Lung (tissue), 12 donors: ENCODE data around the gene PADI1. TPM values are rescaled to one million over a fixed set of nuclear protein-coding genes. Genes with fewer than 3 reads are reported as not detected.

ENCODE experiments used
- ATAC-seq: fragments of 200-7000 bp; cut with Tn5 transposase; one replicate; pipeline ENCODE4 v1.9.1; 2020; ENCODE audit warnings: moderate number of reproducible peaks; ENCODE audit not compliant: insufficient read depth, low FRiP score
- DNase-seq, 3 donors: peaks; one replicate each; pipeline ENCODE4 v3.0.0-alpha.2; 2013 to 2017
- H3K27ac ChIP-seq, 2 donors: one replicate each; pipeline ENCODE4 v1.5.1; 2013; ENCODE audit warnings: mild to moderate bottlenecking in 2 of 2, moderate library complexity in 2 of 2, control low read depth in 1 of 2, inconsistent platforms in 1 of 2, low read depth in 1 of 2, low read length in 1 of 2
- H3K27me3 ChIP-seq, 3 donors: one replicate each; pipeline ENCODE4 v1.5.1; 2013; ENCODE audit warnings: low read length in 2 of 3; ENCODE audit not compliant: control insufficient read depth in 3 of 3, insufficient read depth in 3 of 3
- H3K36me3 ChIP-seq, 4 donors: one replicate each; pipeline ENCODE4 v1.5.1; 2013; ENCODE audit warnings: low read length in 4 of 4, mild to moderate bottlenecking in 1 of 4, moderate library complexity in 1 of 4; ENCODE audit not compliant: control insufficient read depth in 4 of 4, insufficient read depth in 4 of 4
- H3K4me1 ChIP-seq, 5 donors: one replicate each; pipeline ENCODE4 v1.5.1; 2013; ENCODE audit warnings: low read length in 5 of 5, mild to moderate bottlenecking in 2 of 5, moderate library complexity in 1 of 5; ENCODE audit not compliant: control insufficient read depth in 5 of 5, insufficient read depth in 5 of 5
- H3K4me3 ChIP-seq: one replicate; pipeline ENCODE4 v1.5.1; 2013; ENCODE audit warnings: mild to moderate bottlenecking, control low read depth, moderate library complexity
- H3K9ac ChIP-seq, 2 donors: one replicate each; pipeline ENCODE4 v1.5.1; 2013; ENCODE audit warnings: low read length in 2 of 2, control low read depth in 1 of 2; ENCODE audit not compliant: insufficient read depth in 1 of 2
- H3K9me3 ChIP-seq, 4 donors: one replicate each; pipeline ENCODE4 v1.5.1; 2013; ENCODE audit warnings: low read length in 3 of 4, mild to moderate bottlenecking in 1 of 4, moderate library complexity in 1 of 4; ENCODE audit not compliant: control insufficient read depth in 4 of 4, insufficient read depth in 3 of 4
- whole genome bisulfite sequencing, 2 donors: extraction: QIAGEN DNeasy Blood & Tissue Kit; methylation state at CpG; one replicate each; pipeline ENCODE4 v1.1.7; 2013; 5-methylcytosine and 5-hydroxymethylcytosine counted together
- polyA plus RNA-seq, 2 donors: library from polyadenylated mRNA; stranded (reverse); fragments of 200-250 nt; gene quantifications; one replicate each; pipeline ENCODE4 v1.2.1, GENCODE V29; 2013
- total RNA-seq, 2 donors: library from RNA; depleted of rRNA in 1 of 2; stranded (reverse); fragments of >200 nt in 1 of 2; gene quantifications; one replicate each; pipeline ENCODE4 v1.2.1, GENCODE V29; 2014 to 2021
- TF ChIP-seq, protein P1 (sequence below): IDR thresholded peaks from 2 replicates; pipeline ENCODE4 v1.5.1; 2012; ENCODE audit warnings: mild to moderate bottlenecking; ENCODE audit errors: control extremely low read depth, extremely low read depth
- donor health status: control.
- donor health status: control.
- donor health status: Bipolar disorder and iron deficiency.
- donor health status: healthy.
- donor health status: DM: yes; HTN: yes; CAD: no.

Gene PADI1
- total and polyA plus RNA-seq, 4 donors, result 0.09 to 0.35 TPM; not detected in 2

GRCh38 chr1:17243274-17243673 is 38.3 kb downstream of the PADI1 start:
- DNase-seq (no peak), ATAC-seq (no peak)
- Histone ChIP-seq H3K4me3 (no peak overlapping the region), H3K4me1 (no peaks in the 10 kb centered on the region), H3K9ac (no peak overlapping the region), H3K27me3 (peaks cover 0 to 14% (median 10%) of the 10 kb centered on the region in 3 donors), H3K27ac (no peak overlapping the region), H3K9me3 (no peaks in the 10 kb centered on the region), H3K36me3 (no peaks in the 10 kb centered on the region)
- TF ChIP-seq, protein P1, sequence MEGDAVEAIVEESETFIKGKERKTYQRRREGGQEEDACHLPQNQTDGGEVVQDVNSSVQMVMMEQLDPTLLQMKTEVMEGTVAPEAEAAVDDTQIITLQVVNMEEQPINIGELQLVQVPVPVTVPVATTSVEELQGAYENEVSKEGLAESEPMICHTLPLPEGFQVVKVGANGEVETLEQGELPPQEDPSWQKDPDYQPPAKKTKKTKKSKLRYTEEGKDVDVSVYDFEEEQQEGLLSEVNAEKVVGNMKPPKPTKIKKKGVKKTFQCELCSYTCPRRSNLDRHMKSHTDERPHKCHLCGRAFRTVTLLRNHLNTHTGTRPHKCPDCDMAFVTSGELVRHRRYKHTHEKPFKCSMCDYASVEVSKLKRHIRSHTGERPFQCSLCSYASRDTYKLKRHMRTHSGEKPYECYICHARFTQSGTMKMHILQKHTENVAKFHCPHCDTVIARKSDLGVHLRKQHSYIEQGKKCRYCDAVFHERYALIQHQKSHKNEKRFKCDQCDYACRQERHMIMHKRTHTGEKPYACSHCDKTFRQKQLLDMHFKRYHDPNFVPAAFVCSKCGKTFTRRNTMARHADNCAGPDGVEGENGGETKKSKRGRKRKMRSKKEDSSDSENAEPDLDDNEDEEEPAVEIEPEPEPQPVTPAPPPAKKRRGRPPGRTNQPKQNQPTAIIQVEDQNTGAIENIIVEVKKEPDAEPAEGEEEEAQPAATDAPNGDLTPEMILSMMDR, result no peak
- 79 to 95% methylated on average over 1 of the region's 1 CpG for WGBS, 2 donors

GRCh38 chr1:17244821-17245740 is 40.2 kb downstream of the PADI1 start:
- Histone ChIP-seq H3K9me3 (no peaks in the 10 kb centered on the region), H3K36me3 (no peaks in the 10 kb centered on the region), H3K4me3 (no peak overlapping the region), H3K9ac (no peak overlapping the region), H3K4me1 (no peaks in the 10 kb centered on the region), H3K27ac (no peak overlapping the region), H3K27me3 (peaks cover 0 to 14% (median 10%) of the 10 kb centered on the region in 3 donors)
- WGBS, 2 donors, result 68 to 69% methylated on average over 14 of the region's 14 CpGs
- TF ChIP-seq, protein P1, result no peak
- DNase-seq, result no peak
- ATAC-seq, result no peak

- TF ChIP-seq, protein P1, result no peak
- Histone ChIP-seq H3K36me3 (no peaks in the 10 kb centered on the region), H3K4me1 (no peaks in the 10 kb centered on the region), H3K9me3 (no peaks in the 10 kb centered on the region), H3K27ac (no peak overlapping the region), H3K27me3 (peaks cover 0 to 14% (median 10%) of the 10 kb centered on the region in 3 donors), H3K4me3 (no peak overlapping the region), H3K9ac (no peak overlapping the region)
- DNase-seq (no peak), ATAC-seq (no peak)
- WGBS, 2 donors, result 69 to 83% methylated on average over 7 of the region's 7 CpGs
Measured at GRCh38 chr1:17245816-17246325, 40.9 kb downstream of the PADI1 start.
